ENCODE data around the gene P2RX2. TPM values are rescaled to one million over a fixed set of nuclear protein-coding genes. Genes with fewer than 3 reads are reported as not detected.

P2RX2 gene
- total and polyA plus RNA-seq, 2 experiments from 2014 or later, result 1.1 to 1.7 TPM

DNA sequence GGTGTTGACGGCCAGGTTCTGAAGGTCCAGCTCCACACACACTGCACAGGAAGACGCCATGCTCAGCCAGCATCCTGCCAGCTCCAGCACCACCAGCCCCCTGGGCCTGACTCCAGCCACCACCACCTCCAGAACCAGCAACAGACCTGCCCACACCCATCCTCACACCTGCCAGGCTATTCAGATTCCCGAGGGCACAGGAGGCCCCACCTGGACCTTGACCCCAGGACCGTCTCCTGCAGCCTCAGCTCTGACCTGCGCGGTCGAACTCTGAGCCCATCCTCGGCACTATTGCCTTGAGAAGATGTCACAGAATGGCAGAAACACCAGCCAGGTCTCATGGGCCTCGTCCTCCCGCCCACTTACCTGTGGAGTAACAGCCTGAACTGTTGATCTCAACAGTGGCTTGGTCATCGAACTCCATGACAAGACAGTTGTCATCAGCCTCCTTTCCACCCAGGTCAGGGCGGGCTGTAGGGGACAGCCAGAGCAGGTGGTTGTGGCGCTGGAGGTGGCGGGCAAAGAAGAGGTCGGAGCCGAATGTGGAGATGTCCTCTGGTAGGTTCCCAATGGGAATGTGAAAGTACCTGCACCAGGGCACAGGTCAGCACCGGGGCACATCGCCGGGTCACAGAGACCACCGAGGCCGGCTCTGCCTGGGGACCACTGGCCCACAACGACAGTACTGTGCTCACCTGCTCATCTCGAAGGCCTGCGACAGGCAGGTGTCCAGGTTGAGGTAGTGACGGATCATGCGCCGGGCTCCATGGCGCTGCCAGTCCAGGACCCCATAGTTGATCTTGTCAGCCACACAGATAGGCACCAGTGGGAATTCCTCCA lies 23.5 kb downstream of the P2RX2 start:
- H3K79me2 ChIP-seq (replicated peaks; ENCODE audit: insufficient read depth), result no peaks in the 10 kb centered on the region
- Mint-ChIP-seq H3K4me1 (no peaks in the 10 kb centered on the region), H3K9me3 (no peaks in the 10 kb centered on the region), H3K4me3 (no peak overlapping the region), H3K27ac (no peak overlapping the region), H3K36me3 (ENCODE audit: low read depth) (peaks cover 78% of the 10 kb centered on the region), H3K27me3 (ENCODE audit: insufficient read depth, low read depth, poor library complexity) (peaks cover 10% of the 10 kb centered on the region)
- no peaks in the 10 kb centered on the region for H3K27me3 ChIP-seq (ENCODE audit: insufficient read depth)
- no peak for DNase-seq (ENCODE audit: low spot score)
- no peak overlapping the region for H3K27ac ChIP-seq (ENCODE audit: low read depth)
- H3K9me2 ChIP-seq (ENCODE audit: insufficient read depth), result no peaks in the 10 kb centered on the region
- peaks cover 37% of the 10 kb centered on the region for H3K36me3 ChIP-seq (ENCODE audit: insufficient read depth)
- no peak overlapping the region for H2AFZ ChIP-seq
- H3F3A ChIP-seq (replicated peaks; ENCODE audit: low read depth), result peaks cover 11% of the 10 kb centered on the region; the same call in 1 of the 2 replicates
- H4K20me1 ChIP-seq (replicated peaks; ENCODE audit: insufficient read depth), result peaks cover 9% of the 10 kb centered on the region
- ATAC-seq, result no peak
- TF ChIP-seq, protein P1, sequence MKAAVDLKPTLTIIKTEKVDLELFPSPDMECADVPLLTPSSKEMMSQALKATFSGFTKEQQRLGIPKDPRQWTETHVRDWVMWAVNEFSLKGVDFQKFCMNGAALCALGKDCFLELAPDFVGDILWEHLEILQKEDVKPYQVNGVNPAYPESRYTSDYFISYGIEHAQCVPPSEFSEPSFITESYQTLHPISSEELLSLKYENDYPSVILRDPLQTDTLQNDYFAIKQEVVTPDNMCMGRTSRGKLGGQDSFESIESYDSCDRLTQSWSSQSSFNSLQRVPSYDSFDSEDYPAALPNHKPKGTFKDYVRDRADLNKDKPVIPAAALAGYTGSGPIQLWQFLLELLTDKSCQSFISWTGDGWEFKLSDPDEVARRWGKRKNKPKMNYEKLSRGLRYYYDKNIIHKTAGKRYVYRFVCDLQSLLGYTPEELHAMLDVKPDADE (IDR thresholded peaks at IDR 0.05), result no peak
- TF ChIP-seq CREB1 (CRISPR knock-in tag; IDR thresholded peaks at IDR 0.05; ENCODE audit: low read depth), result no peak
- TF ChIP-seq REST (IDR thresholded peaks at IDR 0.05; ENCODE audit: unreplicated experiment), result no peak
- TF ChIP-seq, protein P2, sequence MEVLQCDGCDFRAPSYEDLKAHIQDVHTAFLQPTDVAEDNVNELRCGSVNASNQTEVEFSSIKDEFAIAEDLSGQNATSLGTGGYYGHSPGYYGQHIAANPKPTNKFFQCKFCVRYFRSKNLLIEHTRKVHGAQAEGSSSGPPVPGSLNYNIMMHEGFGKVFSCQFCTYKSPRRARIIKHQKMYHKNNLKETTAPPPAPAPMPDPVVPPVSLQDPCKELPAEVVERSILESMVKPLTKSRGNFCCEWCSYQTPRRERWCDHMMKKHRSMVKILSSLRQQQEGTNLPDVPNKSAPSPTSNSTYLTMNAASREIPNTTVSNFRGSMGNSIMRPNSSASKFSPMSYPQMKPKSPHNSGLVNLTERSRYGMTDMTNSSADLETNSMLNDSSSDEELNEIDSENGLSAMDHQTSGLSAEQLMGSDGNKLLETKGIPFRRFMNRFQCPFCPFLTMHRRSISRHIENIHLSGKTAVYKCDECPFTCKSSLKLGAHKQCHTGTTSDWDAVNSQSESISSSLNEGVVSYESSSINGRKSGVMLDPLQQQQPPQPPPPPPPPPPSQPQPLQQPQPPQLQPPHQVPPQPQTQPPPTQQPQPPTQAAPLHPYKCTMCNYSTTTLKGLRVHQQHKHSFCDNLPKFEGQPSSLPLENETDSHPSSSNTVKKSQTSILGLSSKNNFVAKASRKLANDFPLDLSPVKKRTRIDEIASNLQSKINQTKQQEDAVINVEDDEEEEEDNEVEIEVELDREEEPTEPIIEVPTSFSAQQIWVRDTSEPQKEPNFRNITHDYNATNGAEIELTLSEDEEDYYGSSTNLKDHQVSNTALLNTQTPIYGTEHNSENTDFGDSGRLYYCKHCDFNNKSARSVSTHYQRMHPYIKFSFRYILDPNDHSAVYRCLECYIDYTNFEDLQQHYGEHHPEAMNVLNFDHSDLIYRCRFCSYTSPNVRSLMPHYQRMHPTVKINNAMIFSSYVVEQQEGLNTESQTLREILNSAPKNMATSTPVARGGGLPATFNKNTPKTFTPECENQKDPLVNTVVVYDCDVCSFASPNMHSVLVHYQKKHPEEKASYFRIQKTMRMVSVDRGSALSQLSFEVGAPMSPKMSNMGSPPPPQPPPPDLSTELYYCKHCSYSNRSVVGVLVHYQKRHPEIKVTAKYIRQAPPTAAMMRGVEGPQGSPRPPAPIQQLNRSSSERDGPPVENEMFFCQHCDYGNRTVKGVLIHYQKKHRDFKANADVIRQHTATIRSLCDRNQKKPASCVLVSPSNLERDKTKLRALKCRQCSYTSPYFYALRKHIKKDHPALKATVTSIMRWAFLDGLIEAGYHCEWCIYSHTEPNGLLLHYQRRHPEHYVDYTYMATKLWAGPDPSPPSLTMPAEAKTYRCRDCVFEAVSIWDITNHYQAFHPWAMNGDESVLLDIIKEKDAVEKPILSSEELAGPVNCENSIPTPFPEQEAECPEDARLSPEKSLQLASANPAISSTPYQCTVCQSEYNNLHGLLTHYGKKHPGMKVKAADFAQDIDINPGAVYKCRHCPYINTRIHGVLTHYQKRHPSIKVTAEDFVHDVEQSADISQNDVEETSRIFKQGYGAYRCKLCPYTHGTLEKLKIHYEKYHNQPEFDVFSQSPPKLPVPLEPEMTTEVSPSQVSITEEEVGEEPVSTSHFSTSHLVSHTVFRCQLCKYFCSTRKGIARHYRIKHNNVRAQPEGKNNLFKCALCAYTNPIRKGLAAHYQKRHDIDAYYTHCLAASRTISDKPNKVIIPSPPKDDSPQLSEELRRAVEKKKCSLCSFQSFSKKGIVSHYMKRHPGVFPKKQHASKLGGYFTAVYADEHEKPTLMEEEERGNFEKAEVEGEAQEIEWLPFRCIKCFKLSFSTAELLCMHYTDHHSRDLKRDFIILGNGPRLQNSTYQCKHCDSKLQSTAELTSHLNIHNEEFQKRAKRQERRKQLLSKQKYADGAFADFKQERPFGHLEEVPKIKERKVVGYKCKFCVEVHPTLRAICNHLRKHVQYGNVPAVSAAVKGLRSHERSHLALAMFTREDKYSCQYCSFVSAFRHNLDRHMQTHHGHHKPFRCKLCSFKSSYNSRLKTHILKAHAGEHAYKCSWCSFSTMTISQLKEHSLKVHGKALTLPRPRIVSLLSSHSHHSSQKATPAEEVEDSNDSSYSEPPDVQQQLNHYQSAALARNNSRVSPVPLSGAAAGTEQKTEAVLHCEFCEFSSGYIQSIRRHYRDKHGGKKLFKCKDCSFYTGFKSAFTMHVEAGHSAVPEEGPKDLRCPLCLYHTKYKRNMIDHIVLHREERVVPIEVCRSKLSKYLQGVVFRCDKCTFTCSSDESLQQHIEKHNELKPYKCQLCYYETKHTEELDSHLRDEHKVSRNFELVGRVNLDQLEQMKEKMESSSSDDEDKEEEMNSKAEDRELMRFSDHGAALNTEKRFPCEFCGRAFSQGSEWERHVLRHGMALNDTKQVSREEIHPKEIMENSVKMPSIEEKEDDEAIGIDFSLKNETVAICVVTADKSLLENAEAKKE (CRISPR knock-in tag; IDR thresholded peaks at IDR 0.05), result no peak
- TF ChIP-seq JUNB (IDR thresholded peaks at IDR 0.05; ENCODE audit: unreplicated experiment), result no peak
- no peak for TF ChIP-seq NANOG (IDR thresholded peaks at IDR 0.05; ENCODE audit: borderline replicate concordance)
- TF ChIP-seq EZH2phosphoT487 (IDR thresholded peaks at IDR 0.05; ENCODE audit: unreplicated experiment), result no peak
- TF ChIP-seq, protein P3, sequence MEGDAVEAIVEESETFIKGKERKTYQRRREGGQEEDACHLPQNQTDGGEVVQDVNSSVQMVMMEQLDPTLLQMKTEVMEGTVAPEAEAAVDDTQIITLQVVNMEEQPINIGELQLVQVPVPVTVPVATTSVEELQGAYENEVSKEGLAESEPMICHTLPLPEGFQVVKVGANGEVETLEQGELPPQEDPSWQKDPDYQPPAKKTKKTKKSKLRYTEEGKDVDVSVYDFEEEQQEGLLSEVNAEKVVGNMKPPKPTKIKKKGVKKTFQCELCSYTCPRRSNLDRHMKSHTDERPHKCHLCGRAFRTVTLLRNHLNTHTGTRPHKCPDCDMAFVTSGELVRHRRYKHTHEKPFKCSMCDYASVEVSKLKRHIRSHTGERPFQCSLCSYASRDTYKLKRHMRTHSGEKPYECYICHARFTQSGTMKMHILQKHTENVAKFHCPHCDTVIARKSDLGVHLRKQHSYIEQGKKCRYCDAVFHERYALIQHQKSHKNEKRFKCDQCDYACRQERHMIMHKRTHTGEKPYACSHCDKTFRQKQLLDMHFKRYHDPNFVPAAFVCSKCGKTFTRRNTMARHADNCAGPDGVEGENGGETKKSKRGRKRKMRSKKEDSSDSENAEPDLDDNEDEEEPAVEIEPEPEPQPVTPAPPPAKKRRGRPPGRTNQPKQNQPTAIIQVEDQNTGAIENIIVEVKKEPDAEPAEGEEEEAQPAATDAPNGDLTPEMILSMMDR (conservative IDR thresholded peaks at IDR 0.05; ENCODE audit: low read depth in 2 of 2), result no peak
- TF ChIP-seq ZNF114 (CRISPR knock-in tag; IDR thresholded peaks at IDR 0.05), result no peak
- no peak for TF ChIP-seq ZNF331 (CRISPR knock-in tag; IDR thresholded peaks at IDR 0.05; ENCODE audit: low read depth)
- TF ChIP-seq EZH2 (IDR thresholded peaks at IDR 0.05; ENCODE audit: low read depth, unreplicated experiment), result no peak
- no peak for TF ChIP-seq STAT1 (IDR thresholded peaks at IDR 0.05; ENCODE audit: unreplicated experiment)
- no peak for TF ChIP-seq POLR2AphosphoS5 (IDR thresholded peaks at IDR 0.05; ENCODE audit: low read depth)
- H3K4me2 ChIP-seq, result no peak overlapping the region
- no peaks in the 10 kb centered on the region for H3K4me1 ChIP-seq (ENCODE audit: insufficient read depth)
- H3K4me3 ChIP-seq, result no peak overlapping the region
